C4-2B (cell line): ENCODE data around the gene LTBR.

ENCODE experiments used
- CTCF ChIP-seq: fragments of 450-650 bp; conservative IDR thresholded peaks from 2 replicates; pipeline ENCODE4 v1.5.1; 2017; ENCODE audit warnings: mild to moderate bottlenecking
- ZFX ChIP-seq: fragments of 450-650 bp; IDR thresholded peaks from 2 replicates; pipeline ENCODE4 v1.6.1; 2017

GRCh38 chr12:6438345-6438744 lies 54.4 kb downstream of the LTBR start:
- TF ChIP-seq CTCF (no peak), ZFX (no peak)
